VCaP (cell line): ENCODE data around the gene MAGI1.

Source experiments
- H3K27ac ChIP-seq: fragments of 450-650 bp; 2 replicates; pipeline ENCODE4 v1.5.1; 2017
- CTCF ChIP-seq: fragments of 450-650 bp; conservative IDR thresholded peaks from 2 replicates; pipeline ENCODE4 v1.5.1; 2017; ENCODE audit warnings: mild to moderate bottlenecking, moderate library complexity

Gene MAGI1

GRCh38 chr3:65858749-65859148, 180.0 kb downstream of the MAGI1 start:
- no peak for TF ChIP-seq CTCF
- H3K27ac ChIP-seq = peak overlapping the region; percentile 91

- H3K27ac ChIP-seq = peak overlapping the region; percentile 91
- no peak for TF ChIP-seq CTCF
Measured at GRCh38 chr3:65857327-65857726, 181.4 kb downstream of the MAGI1 start.

GRCh38 chr3:65856907-65857306, 181.8 kb downstream of the MAGI1 start:
- H3K27ac ChIP-seq = peak overlapping the region; percentile 91
- no peak for TF ChIP-seq CTCF

GRCh38 chr3:65855370-65856100, 183.2 kb downstream of the MAGI1 start:
- TF ChIP-seq CTCF = no peak
- H3K27ac ChIP-seq = peak overlapping the region; percentile 91

- TF ChIP-seq CTCF = no peak
- H3K27ac ChIP-seq = peak overlapping the region; percentile 59
Measured at GRCh38 chr3:65854606-65855304, 184.0 kb downstream of the MAGI1 start.

GRCh38 chr3:65851827-65852226, 186.9 kb downstream of the MAGI1 start:
- TF ChIP-seq CTCF = no peak
- no peak overlapping the region for H3K27ac ChIP-seq

GRCh38 chr3:65850261-65850660, 188.5 kb downstream of the MAGI1 start:
- no peak for TF ChIP-seq CTCF

More at GRCh38 chr3:65850261-65850660, 188.5 kb downstream of the MAGI1 start:
- no peak overlapping the region for H3K27ac ChIP-seq
